Posterior cingulate gyrus (tissue), 11 donors: Measurements from ENCODE around the gene HMGCLL1.

Experiments
- DNase-seq, 10 donors: peaks; one replicate each; pipeline versions ENCODE4 v3.0.0 to v3.0.0-alpha.2; 2020 to 2021; ENCODE audit warnings: mixed read lengths in 3 of 10
- intact Hi-C: fragments of 100-400 bp; cut with DNase I; formaldehyde crosslinking; loops from one replicate; pipeline ENCODE4 v1.15.1; 2023

Gene HMGCLL1

DNA sequence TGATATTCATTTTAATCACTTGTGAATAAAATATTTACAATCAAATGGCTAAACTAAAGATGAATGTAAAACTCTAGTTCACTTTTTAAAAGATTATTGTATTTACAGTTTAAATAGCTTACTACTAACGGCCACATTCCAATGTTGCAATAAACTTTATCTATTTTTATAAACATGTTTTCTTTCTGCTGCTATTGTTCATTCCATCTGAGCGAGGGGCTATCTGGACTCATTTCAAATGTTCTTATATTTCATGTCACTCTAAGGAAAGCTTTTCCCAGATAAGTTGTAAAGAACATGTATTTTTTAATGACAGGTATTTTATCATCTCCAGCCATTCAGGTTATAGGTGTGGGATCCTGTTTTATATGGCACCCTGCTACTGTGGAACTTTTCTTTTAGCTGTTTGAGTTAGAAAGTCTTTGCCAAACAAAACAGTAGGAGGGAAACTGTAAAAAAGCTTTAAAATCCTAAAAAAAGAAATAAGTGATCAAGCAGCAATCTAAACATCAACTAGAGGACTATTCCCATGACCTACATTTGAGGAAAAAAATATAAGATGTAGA lies 42.5 kb downstream of the HMGCLL1 start:
- intact Hi-C loops, result no loop called here
- no peak for DNase-seq

- intact Hi-C loops, result no loop called here
- no peak for DNase-seq
Measured at GRCh38 chr6:55531496-55531895, 47.5 kb downstream of the HMGCLL1 start.

DNA sequence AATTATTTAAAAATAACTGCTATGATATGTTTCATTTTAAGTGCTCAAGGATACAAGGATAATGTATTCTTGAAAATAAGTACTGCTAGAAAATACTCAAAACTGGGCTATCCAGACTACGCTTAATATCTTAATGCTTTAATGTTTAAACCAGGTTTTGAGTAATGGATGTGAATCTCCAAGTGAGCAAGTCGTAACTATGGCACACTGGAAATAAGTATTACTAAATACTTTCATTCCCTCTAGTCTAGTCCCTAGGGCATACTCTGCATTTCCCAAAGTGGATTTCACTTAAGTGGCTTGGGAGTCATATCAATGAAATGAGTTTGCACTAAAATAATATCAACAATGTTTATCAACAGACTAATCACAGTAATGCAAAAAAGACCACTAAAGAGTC lies 48.1 kb downstream of the HMGCLL1 start:
- intact Hi-C loops, result no loop called here
- no peak for DNase-seq

DNA sequence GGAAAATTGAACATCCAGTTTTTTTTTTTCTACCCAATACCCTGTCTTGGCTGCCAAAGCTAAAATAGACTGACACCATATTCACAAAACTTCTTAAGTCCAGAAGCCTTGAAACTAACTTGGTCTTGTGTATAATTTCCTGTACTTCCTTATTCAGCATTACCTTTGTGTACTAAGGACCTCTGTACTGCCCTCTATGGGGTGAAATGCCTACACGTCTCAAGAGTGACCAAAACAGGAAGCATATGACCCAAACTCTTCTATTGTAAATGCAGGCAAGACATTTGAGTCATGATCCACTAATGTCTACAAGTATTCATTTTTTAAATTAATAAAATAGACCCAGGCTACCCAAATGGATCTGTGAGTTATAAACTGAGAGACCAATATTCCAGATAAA lies 50.4 kb downstream of the HMGCLL1 start:
- DNase-seq, result no peak
- intact Hi-C loops, result no loop called here

GRCh38 chr6:55524441-55524840 lies 54.6 kb downstream of the HMGCLL1 start:
- intact Hi-C loops, result no loop called here
- DNase-seq, result no peak

GRCh38 chr6:55518529-55519060 lies 60.4 kb downstream of the HMGCLL1 start:
- intact Hi-C loops, result no loop called here
- no peak for DNase-seq

DNA sequence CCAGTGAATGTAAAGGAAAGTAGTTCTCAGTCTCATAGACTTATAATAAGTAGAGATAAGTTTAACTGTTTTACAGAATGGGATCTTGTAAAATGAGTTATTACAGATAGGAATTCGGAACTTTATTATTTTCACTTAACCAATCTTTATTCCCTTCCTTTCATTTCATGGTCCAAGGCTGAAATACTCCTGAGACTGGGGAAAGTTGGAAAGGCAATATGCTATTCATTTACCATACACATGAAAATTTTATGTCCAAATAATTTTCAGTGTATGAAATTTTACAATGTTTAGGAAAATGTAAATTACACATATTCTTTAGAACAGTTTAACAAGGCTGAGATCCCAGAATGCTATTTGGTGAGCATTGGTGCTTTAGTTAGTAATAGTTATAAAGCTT lies 62.3 kb downstream of the HMGCLL1 start:
- intact Hi-C loops, result no loop called here

GRCh38 chr6:55512904-55513303 lies 66.1 kb downstream of the HMGCLL1 start:
- DNase-seq, result no peak
- intact Hi-C loops, result no loop called here

More for the DNA sequence above, 62.3 kb downstream of the HMGCLL1 start:
- no peak for DNase-seq

DNA sequence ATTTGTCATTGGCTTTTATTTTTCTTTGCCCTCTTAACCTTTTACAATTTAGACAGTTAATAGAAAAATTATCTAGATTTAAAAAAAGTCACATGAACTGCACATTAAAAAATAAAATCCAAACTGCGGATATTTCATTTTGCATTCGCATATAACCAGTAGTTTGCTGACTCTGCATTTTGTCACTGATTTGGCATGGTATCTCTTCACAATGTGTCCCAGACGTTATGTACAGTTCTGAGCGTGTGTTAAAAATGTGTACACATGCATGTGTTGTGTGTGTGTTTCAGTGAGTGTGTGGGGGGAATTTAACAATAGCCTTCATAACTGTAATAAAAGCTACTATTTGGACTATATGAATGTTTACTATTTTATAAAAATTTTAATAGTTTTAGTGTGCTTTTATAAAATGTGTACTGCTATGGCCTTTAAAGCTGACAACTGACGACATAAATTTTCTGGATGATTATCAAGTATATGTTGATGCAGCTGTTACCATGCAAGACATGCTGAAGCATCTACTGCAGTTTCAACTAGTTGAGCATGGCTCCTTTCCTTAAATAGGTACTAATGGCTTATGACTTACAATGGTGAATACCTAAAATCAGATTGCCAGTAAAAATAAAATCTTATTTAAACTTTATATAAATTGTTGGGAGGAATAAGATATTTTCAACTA lies 67.7 kb downstream of the HMGCLL1 start:
- intact Hi-C loops, result no loop called here
- DNase-seq, result no peak

- intact Hi-C loops, result no loop called here
- DNase-seq, result no peak
Measured at GRCh38 chr6:55499591-55499990, 79.4 kb downstream of the HMGCLL1 start.

- DNase-seq, result no peak
- intact Hi-C loops, result no loop called here
Measured at GRCh38 chr6:55497694-55498093, 81.3 kb downstream of the HMGCLL1 start.

GRCh38 chr6:55496201-55496600 lies 82.8 kb downstream of the HMGCLL1 start:
- intact Hi-C loops, result no loop called here
- DNase-seq, result no peak

GRCh38 chr6:55495277-55495676 lies 83.7 kb downstream of the HMGCLL1 start:
- intact Hi-C loops, result no loop called here
- no peak for DNase-seq

DNA sequence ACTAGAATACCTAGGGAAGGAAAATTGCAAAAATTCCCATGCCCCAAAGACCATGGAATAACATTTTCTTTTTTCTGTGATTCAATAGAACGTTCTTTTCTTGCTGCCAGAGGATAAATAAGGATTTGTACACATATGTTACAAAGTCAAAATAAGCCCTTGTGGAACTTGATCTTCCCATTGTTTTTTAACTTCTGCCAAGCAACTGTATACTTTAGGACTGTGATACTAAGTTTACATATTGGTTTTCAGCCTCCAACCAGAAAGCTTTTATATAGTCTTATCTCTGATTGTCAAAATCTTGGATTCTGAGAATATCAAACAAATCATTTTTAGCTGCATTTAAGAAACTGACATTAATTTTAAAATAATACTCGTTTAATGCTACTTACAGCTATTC lies 84.6 kb downstream of the HMGCLL1 start:
- intact Hi-C loops, result no loop called here
- DNase-seq, result no peak

DNA sequence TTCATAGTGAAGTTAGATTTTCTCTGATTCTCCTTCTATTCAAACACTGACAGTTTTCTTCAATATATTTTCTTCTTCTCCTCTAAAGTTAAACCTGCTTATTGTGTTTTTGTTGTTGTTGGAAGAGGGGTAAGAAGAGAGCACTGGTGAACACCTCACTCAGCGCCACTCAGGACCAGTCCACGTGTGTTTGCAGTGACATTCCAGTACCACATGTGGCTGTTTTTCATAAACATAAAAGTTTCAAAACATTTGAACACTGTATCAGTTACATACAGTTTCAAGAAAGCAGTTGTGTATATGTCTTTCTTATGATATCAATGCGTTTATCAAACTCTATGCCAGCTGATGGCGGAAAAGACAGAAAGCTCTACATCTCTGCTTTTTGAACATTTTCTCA lies 86.7 kb downstream of the HMGCLL1 start:
- intact Hi-C loops, result no loop called here
- DNase-seq, result no peak

GRCh38 chr6:55490871-55491270 lies 88.1 kb downstream of the HMGCLL1 start:
- intact Hi-C loops, result no loop called here
- DNase-seq, result no peak

DNA sequence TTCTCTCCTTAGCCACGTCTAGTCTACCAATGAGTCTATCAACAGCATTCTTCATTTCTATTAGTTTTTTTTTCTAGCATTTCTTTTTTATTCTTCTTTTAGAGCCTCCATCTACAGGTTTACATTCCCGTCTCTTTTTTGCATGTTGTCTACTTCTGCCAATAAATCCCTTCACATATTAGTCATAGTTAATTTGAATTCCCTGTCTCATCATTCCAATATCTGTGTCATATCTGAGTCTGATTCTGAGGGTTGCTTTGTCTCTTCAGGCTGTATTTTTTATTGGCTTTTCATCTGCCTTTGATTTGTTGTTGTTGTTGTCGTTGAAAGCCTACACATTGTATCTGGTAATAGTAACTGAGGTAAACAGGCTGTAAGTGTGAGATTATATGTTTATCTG lies 104.6 kb downstream of the HMGCLL1 start:
- DNase-seq, result no peak
- intact Hi-C loops, result no loop called here

GRCh38 chr6:55473722-55474121 lies 105.3 kb downstream of the HMGCLL1 start:
- DNase-seq, result no peak
- intact Hi-C loops, result no loop called here

- intact Hi-C loops, result no loop called here
- DNase-seq, result no peak
Measured at GRCh38 chr6:55469951-55470366, 109.0 kb downstream of the HMGCLL1 start.

GRCh38 chr6:55456016-55456415 lies 123.0 kb downstream of the HMGCLL1 start:
- no peak for DNase-seq
- intact Hi-C loops, result no loop called here

GRCh38 chr6:55450005-55450404 lies 129.0 kb downstream of the HMGCLL1 start:
- intact Hi-C loops, result no loop called here
- no peak for DNase-seq

DNA sequence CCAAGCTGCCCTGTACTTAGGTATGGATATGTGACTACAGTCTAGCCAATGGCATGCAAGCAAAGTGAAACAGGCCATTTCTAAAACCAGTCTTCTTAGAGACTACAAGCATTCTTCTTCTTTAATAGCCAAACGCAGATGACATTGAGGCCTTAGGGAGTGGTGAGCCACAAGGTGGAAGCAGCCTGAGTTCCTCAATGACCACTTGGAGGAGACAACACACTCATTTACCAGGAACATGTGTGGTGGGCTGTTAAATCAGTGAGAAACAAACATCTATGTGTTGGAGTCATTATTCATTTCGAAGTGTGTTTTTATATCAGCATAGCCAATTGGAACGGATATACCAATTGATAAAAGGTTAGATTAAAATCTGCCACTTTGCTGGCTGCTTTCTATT lies 129.8 kb downstream of the HMGCLL1 start:
- intact Hi-C loops, result loop anchor here (5.0 kb wide), 1 partner anchor 503 kb away; no protein-coding TSS in a partner anchor

More for the DNA sequence above, 129.8 kb downstream of the HMGCLL1 start:
- no peak for DNase-seq
